Measurements from ENCODE around the gene AKR1B1. TPM values are rescaled to one million over a fixed set of nuclear protein-coding genes. Genes with fewer than 3 reads are reported as not detected.
A peak's percentile ranks its signal among the peaks of the same experiment; 100 is the strongest.

Gene AKR1B1
- polyA plus RNA-seq, 1 experiment, result 337 TPM

- Histone ChIP-seq H3K27me3 (ENCODE audit: control insufficient read depth, insufficient read depth, low read length) (peaks cover 3% of the 10 kb centered on the region), H3K27ac (ENCODE audit: low read depth, low read length) (peak overlapping the region; percentile 82), H3K9me3 (ENCODE audit: control insufficient read depth, insufficient read depth, low read length) (no peaks in the 10 kb centered on the region), H3K4me3 (ENCODE audit: low read depth, low read length) (peak overlapping the region; percentile 46)
- peak; percentile 83 for DNase-seq (ENCODE audit: low read depth, low spot score)
- TF ChIP-seq, protein P1, sequence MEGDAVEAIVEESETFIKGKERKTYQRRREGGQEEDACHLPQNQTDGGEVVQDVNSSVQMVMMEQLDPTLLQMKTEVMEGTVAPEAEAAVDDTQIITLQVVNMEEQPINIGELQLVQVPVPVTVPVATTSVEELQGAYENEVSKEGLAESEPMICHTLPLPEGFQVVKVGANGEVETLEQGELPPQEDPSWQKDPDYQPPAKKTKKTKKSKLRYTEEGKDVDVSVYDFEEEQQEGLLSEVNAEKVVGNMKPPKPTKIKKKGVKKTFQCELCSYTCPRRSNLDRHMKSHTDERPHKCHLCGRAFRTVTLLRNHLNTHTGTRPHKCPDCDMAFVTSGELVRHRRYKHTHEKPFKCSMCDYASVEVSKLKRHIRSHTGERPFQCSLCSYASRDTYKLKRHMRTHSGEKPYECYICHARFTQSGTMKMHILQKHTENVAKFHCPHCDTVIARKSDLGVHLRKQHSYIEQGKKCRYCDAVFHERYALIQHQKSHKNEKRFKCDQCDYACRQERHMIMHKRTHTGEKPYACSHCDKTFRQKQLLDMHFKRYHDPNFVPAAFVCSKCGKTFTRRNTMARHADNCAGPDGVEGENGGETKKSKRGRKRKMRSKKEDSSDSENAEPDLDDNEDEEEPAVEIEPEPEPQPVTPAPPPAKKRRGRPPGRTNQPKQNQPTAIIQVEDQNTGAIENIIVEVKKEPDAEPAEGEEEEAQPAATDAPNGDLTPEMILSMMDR (IDR thresholded peaks at IDR 0.05; ENCODE audit: low read depth, low read length), result peak; percentile 74
- ChIA-PET CTCF (interaction anchor here (0.5 to 3.5 kb wide), 65 partner anchors 10 to 755 kb away, joined by 3 to 260 read pairs (median 4); partner anchors contain the start of genes AKR1B1, AKR1B10, AKR1B15 and SLC35B4), POLR2A (interaction anchor here (0.5 to 2.1 kb wide), 9 partner anchors 16 to 174 kb away, joined by 3 to 15 read pairs (median 4); partner anchors contain the start of gene AKR1B1)
These were observed 26.4 kb downstream of the AKR1B1 start for GRCh38 chr7:134432296-134433152.

- Histone ChIP-seq H3K27me3 (ENCODE audit: control insufficient read depth, insufficient read depth, low read length) (peaks cover 3% of the 10 kb centered on the region), H3K9me3 (ENCODE audit: control insufficient read depth, insufficient read depth, low read length) (no peaks in the 10 kb centered on the region), H3K4me3 (ENCODE audit: low read depth, low read length) (peak overlapping the region; percentile 46), H3K27ac (ENCODE audit: low read depth, low read length) (peak overlapping the region; percentile 82)
- DNase-seq (ENCODE audit: low read depth, low spot score), result no peak
- ChIA-PET POLR2A (interaction anchor here (0.5 to 2.1 kb wide), 7 partner anchors 21 to 174 kb away, joined by 3 to 15 read pairs (median 4); partner anchors contain the start of gene AKR1B1), CTCF (interaction anchor here (0.6 to 3.5 kb wide), 43 partner anchors 10 to 754 kb away, joined by 3 to 260 read pairs (median 5); partner anchors contain the start of genes AKR1B1, AKR1B10, AKR1B15 and SLC35B4)
- TF ChIP-seq, protein P1 (IDR thresholded peaks at IDR 0.05; ENCODE audit: low read depth, low read length), result no peak
These were observed 27.1 kb downstream of the AKR1B1 start for GRCh38 chr7:134431815-134432214.

DNA sequence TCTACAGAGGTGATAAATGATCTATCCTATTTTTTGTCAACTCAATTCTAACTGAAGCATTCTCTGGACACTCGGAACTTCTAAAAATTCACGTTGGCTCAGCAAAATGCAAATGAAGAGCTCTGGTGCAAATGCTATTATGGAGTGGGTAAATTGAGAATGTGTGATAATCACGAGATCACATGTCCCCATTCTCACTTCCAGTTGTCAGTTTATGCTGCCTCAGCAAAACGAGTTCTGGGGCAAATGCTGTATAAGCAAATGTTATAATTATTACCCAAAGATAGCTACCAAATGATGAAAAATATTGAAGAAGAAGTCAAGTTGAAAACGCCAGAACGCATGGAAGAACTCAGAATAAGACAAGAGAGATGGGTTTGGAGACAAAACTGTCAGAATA is 29.4 kb downstream of the AKR1B1 start:
- Histone ChIP-seq H3K27ac (ENCODE audit: low read depth, low read length) (no peak overlapping the region), H3K4me3 (ENCODE audit: low read depth, low read length) (no peak overlapping the region), H3K9me3 (ENCODE audit: control insufficient read depth, insufficient read depth, low read length) (no peaks in the 10 kb centered on the region), H3K27me3 (ENCODE audit: control insufficient read depth, insufficient read depth, low read length) (peaks cover 3% of the 10 kb centered on the region)
- POLR2A ChIA-PET, result no interaction called here
- TF ChIP-seq, protein P1 (IDR thresholded peaks at IDR 0.05; ENCODE audit: low read depth, low read length), result no peak
- CTCF ChIA-PET, result interaction anchor here (1.1 to 2.4 kb wide), 4 partner anchors 9 to 118 kb away, joined by 3 to 17 read pairs (median 8); no protein-coding TSS in a partner anchor
- no peak for DNase-seq (ENCODE audit: low read depth, low spot score)

DNA sequence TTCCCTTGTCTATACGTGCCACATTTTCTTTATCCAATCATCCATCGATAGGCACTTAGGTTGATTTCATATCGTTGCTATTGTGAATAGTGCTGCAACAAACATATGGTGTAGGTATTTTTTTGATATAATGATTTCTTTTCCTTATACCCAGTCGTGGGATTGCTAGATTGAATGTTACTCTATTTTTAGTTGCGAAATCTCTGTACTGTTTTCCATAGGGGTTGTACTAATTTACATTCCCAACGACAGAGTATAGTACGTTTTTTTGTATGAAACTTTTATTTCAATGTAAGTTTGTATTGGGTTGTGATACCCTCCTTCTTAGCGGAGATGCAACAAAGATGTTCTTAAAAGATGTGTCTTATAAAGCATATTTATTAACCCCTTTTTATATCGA is 30.0 kb downstream of the AKR1B1 start:
- POLR2A ChIA-PET, result no interaction called here
- Histone ChIP-seq H3K9me3 (ENCODE audit: control insufficient read depth, insufficient read depth, low read length) (no peaks in the 10 kb centered on the region), H3K27me3 (ENCODE audit: control insufficient read depth, insufficient read depth, low read length) (peaks cover 3% of the 10 kb centered on the region), H3K27ac (ENCODE audit: low read depth, low read length) (no peak overlapping the region), H3K4me3 (ENCODE audit: low read depth, low read length) (no peak overlapping the region)
- TF ChIP-seq, protein P1 (IDR thresholded peaks at IDR 0.05; ENCODE audit: low read depth, low read length), result no peak
- no peak for DNase-seq (ENCODE audit: low read depth, low spot score)
- CTCF ChIA-PET, result interaction anchor here (1.7 to 2.3 kb wide), 2 partner anchors 84 to 85 kb away, joined by 6 read pairs; no protein-coding TSS in a partner anchor

DNA sequence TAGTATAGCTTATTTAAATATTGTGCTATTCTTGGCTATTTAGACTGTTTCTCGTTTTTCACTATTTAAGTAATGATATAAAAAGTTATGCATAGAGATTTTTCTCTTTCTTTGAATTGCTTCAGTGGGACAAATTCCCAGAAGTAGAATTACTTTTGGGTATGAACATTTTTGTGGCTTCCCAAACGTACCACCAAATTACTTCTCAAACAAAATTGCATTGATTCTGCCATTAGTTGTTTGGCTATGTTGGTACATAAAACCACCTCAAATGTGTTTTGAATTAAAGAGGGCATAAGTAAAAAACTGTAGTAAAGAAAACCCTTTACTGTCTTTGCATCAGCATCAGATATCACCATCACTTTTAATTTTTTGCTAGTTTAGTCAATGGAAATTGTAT is 31.0 kb downstream of the AKR1B1 start:
- peaks cover 3% of the 10 kb centered on the region for H3K27me3 ChIP-seq (ENCODE audit: control insufficient read depth, insufficient read depth, low read length)
- no peak overlapping the region for H3K27ac ChIP-seq (ENCODE audit: low read depth, low read length)
- POLR2A ChIA-PET, result no interaction called here
- DNase-seq (ENCODE audit: low read depth, low spot score), result no peak
- TF ChIP-seq, protein P1 (IDR thresholded peaks at IDR 0.05; ENCODE audit: low read depth, low read length), result no peak
- H3K4me3 ChIP-seq (ENCODE audit: low read depth, low read length), result no peak overlapping the region
- no peaks in the 10 kb centered on the region for H3K9me3 ChIP-seq (ENCODE audit: control insufficient read depth, insufficient read depth, low read length)
- CTCF ChIA-PET, result interaction anchor here (2.3 kb wide), 1 partner anchor 86 kb away, joined by 6 read pairs; no protein-coding TSS in a partner anchor

Measured in AG04450 (cell line).